GM23248 (cell line): ENCODE data around the gene NMT1. TPM values are rescaled to one million over a fixed set of nuclear protein-coding genes. Genes with fewer than 3 reads are reported as not detected.

ENCODE experiments used
- DNase-seq: peaks from one replicate; pipeline ENCODE4 v3.0.0-alpha.2; 2015
- H2AFZ ChIP-seq: fragments of 200-600 bp; sonication (generic); 2 replicates; pipeline ENCODE4 v1.6.1; 2016; ENCODE audit warnings: antibody characterized with exemption
- H3F3A ChIP-seq: fragments of 200-600 bp; sonication (generic); 2 replicates; pipeline ENCODE4 v1.6.1; 2016; ENCODE audit warnings: mild to moderate bottlenecking, antibody characterized with exemption, mixed run types; ENCODE audit not compliant: insufficient read depth
- H3K27ac ChIP-seq: fragments of 200-600 bp; sonication (generic); 2 replicates; pipeline ENCODE4 v1.5.1; 2016; ENCODE audit warnings: mild to moderate bottlenecking
- H3K27me3 ChIP-seq: fragments of 200-600 bp; sonication (generic); replicated peaks from 2 replicates; pipeline ENCODE4 v1.6.1; 2016; ENCODE audit warnings: mild to moderate bottlenecking; ENCODE audit not compliant: insufficient read depth
- H3K36me3 ChIP-seq: fragments of 200-600 bp; sonication (generic); 2 replicates; pipeline ENCODE4 v1.6.1; 2016; ENCODE audit warnings: low read depth, mild to moderate bottlenecking
- H3K4me1 ChIP-seq: fragments of 200-600 bp; sonication (generic); 2 replicates; pipeline ENCODE4 v1.6.1; 2016; ENCODE audit warnings: mild to moderate bottlenecking; ENCODE audit not compliant: insufficient read depth
- H3K4me2 ChIP-seq: fragments of 200-600 bp; sonication (generic); one replicate; pipeline ENCODE4 v1.6.1; 2016; ENCODE audit warnings: mild to moderate bottlenecking; ENCODE audit not compliant: unreplicated experiment
- H3K4me3 ChIP-seq: fragments of 200-600 bp; sonication (generic); 2 replicates; pipeline ENCODE4 v1.5.1; 2016; ENCODE audit warnings: mild to moderate bottlenecking
- H3K79me2 ChIP-seq: fragments of 200-600 bp; sonication (generic); 2 replicates; pipeline ENCODE4 v1.6.1; 2016; ENCODE audit warnings: mild to moderate bottlenecking; ENCODE audit not compliant: insufficient read depth
- H3K9ac ChIP-seq: fragments of 200-600 bp; sonication (generic); 2 replicates; pipeline ENCODE4 v1.6.1; 2016; ENCODE audit warnings: mild to moderate bottlenecking
- H3K9me2 ChIP-seq: fragments of 200-600 bp; sonication (generic); 2 replicates; pipeline ENCODE4 v1.6.1; 2016; ENCODE audit warnings: mixed run types, mild to moderate bottlenecking, moderate library complexity; ENCODE audit not compliant: insufficient read depth
- H3K9me3 ChIP-seq: fragments of 200-600 bp; sonication (generic); one replicate; pipeline ENCODE4 v1.6.1; 2017; ENCODE audit warnings: low read depth
- H4K20me1 ChIP-seq: fragments of 200-600 bp; sonication (generic); 2 replicates; pipeline ENCODE4 v1.6.0; 2016; ENCODE audit not compliant: insufficient read depth
- EZH2 ChIP-seq: fragments of 200-600 bp; sonication (generic); IDR thresholded peaks from 2 replicates; pipeline ENCODE4 v1.6.1; 2018; ENCODE audit warnings: antibody characterized with exemption, mild to moderate bottlenecking; ENCODE audit not compliant: insufficient read depth, poor library complexity, severe bottlenecking
- EZH2phosphoT487 ChIP-seq: fragments of 200-600 bp; sonication (generic); IDR thresholded peaks from 2 replicates; pipeline ENCODE4 v1.6.1; 2018; ENCODE audit warnings: antibody characterized with exemption, moderate library complexity, mild to moderate bottlenecking, low read depth; ENCODE audit not compliant: insufficient read depth
- WGBS, 2 experiments: methylation state at CpG; one replicate each; pipeline ENCODE4 v1.1.6; 2015 to 2017; ENCODE audit warnings: low lambda C conversion rate in 2 of 2, low coverage in 1 of 2; ENCODE audit errors: missing lambda C conversion rate in 2 of 2; 5-methylcytosine and 5-hydroxymethylcytosine counted together
- in situ Hi-C: fragments of 300-500 bp; cut with MboI; formaldehyde crosslinking; loops from 2 replicates; pipeline ENCODE4 v1.15.0; 2020
- polyA plus RNA-seq: library from polyadenylated mRNA; unstranded; fragments of >200 nt; fragmentation: Nextera tagmentation; extraction: Ambion mirVana; gene quantifications from 2 replicates; pipeline ENCODE4 v1.2.1, GENCODE V29; 2016
- total RNA-seq: library from RNA; depleted of rRNA; stranded (reverse); fragments of >200 nt; shearing (Covaris generic); gene quantifications from 2 replicates; pipeline ENCODE4 v1.2.3, GENCODE V29; 2014

NMT1 gene
- total and polyA plus RNA-seq, 2 experiments from 2014 or later = 61.8 to 95.7 TPM

GRCh38 chr17:45034599-45034998, 26.5 kb upstream of the NMT1 start:
- Histone ChIP-seq H3K9me2 (no peaks in the 10 kb centered on the region), H3K4me3 (no peak overlapping the region), H3K27me3 (no peaks in the 10 kb centered on the region), H4K20me1 (no peaks in the 10 kb centered on the region), H3K4me1 (no peaks in the 10 kb centered on the region), H3F3A (no peaks in the 10 kb centered on the region), H2AFZ (no peak overlapping the region), H3K36me3 (no peaks in the 10 kb centered on the region), H3K27ac (no peak overlapping the region), H3K9me3 (no peaks in the 10 kb centered on the region), H3K4me2 (no peak overlapping the region), H3K79me2 (peaks cover 24% of the 10 kb centered on the region), H3K9ac (no peak overlapping the region)
- TF ChIP-seq EZH2phosphoT487 (no peak), EZH2 (no peak)
- in situ Hi-C loops = loop anchor here (25.0 kb wide), 1 partner anchor 272 kb away; the partner anchor contains the start of gene ADAM11
- WGBS, 2 experiments = 91 to 94% methylated on average over 14 of the region's 14 CpGs
- no peak for DNase-seq

GRCh38 chr17:45035848-45036247, 25.3 kb upstream of the NMT1 start:
- no peak overlapping the region for H3K27ac ChIP-seq
- H3K9me2 ChIP-seq = no peaks in the 10 kb centered on the region
- no peaks in the 10 kb centered on the region for H3K36me3 ChIP-seq
- DNase-seq = no peak
- peaks cover 35% of the 10 kb centered on the region for H3K79me2 ChIP-seq
- H3K4me2 ChIP-seq = no peak overlapping the region
- TF ChIP-seq EZH2 (no peak), EZH2phosphoT487 (no peak)
- H4K20me1 ChIP-seq = no peaks in the 10 kb centered on the region
- no peak overlapping the region for H3K4me3 ChIP-seq
- 91 to 93% methylated on average over 14 of the region's 14 CpGs for WGBS, 2 experiments
- H3K27me3 ChIP-seq = no peaks in the 10 kb centered on the region
- H3F3A ChIP-seq = no peaks in the 10 kb centered on the region
- in situ Hi-C loops = loop anchor here (25.0 kb wide), 1 partner anchor 274 kb away; the partner anchor contains the start of gene ADAM11
- no peaks in the 10 kb centered on the region for H3K9me3 ChIP-seq
- no peak overlapping the region for H2AFZ ChIP-seq
- H3K4me1 ChIP-seq = no peaks in the 10 kb centered on the region
- H3K9ac ChIP-seq = no peak overlapping the region

DNA sequence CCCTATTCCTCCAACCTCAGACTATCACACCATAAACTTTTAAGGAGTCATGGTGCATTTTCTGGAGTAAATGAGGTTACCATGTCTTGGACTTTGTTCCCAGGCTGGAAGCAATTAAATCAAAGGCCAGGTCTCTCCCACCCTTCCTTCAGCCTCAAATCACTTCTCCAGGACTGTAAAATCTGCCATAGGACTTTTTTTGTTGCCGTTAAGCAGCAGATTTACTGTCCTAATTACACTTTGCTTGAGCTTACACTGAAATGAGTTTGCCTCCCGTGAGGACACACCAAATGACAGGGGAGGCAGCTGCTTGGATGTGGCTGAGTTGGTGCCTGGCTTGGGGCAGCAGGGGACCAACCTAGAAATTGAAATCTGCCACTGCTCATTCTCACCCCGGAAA, 24.4 kb upstream of the NMT1 start:
- Histone ChIP-seq H2AFZ (no peak overlapping the region), H3K9me2 (no peaks in the 10 kb centered on the region), H3K27me3 (no peaks in the 10 kb centered on the region), H3K9ac (no peak overlapping the region), H3F3A (no peaks in the 10 kb centered on the region), H3K36me3 (no peaks in the 10 kb centered on the region), H3K4me3 (no peak overlapping the region), H4K20me1 (no peaks in the 10 kb centered on the region), H3K4me1 (no peaks in the 10 kb centered on the region), H3K27ac (no peak overlapping the region), H3K4me2 (no peak overlapping the region), H3K79me2 (peaks cover 43% of the 10 kb centered on the region), H3K9me3 (no peaks in the 10 kb centered on the region)
- 51% methylated on average over 3 of the region's 3 CpGs for WGBS, 2 experiments
- TF ChIP-seq EZH2 = no peak
- TF ChIP-seq EZH2phosphoT487 = no peak
- no peak for DNase-seq
- in situ Hi-C loops = loop anchor here (25.0 kb wide), 1 partner anchor 274 kb away; the partner anchor contains the start of gene ADAM11

DNA sequence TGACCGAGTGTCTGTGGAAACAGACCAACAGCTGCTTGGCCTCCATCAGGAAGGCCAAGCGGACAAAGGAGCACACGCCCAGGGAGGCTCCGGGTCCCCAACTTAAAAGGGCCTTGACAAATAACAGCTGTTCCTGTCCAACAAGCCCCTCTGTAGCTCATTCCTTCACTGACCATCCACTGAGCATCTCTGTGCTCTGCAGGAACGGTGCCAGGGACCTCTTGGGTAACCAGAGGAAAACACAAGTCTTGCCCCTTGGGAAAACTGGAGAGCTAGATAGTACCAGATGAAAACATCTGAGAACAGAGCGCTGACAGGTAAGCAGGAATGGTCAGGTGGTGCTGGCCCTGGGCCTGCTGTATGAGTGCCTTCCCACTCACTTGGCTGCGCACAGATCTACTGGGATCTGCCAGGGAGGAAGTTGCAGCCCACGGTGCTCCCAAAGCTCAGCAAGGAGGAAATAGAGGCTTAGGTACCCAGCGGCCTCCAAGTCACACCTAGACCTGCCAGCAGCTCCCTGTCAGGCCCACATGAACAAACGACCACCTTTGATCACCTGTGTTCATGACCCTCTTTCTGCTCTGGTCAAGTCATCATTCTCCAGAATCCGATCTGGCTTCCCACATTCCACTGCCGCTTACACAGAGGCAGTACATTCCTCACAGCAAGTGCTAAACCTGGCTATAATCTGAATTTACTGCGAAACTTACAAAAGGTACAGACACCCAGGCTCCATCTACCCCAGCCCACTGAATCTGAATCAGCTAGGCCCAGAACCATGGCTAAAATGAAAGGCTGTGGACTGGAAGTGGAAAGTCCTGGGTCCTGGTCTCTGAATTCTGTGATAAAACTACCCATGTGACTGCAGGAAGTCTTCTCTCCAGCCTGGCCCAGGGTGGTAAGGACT, 22.1 kb upstream of the NMT1 start:
- peaks cover 66% of the 10 kb centered on the region for H3K79me2 ChIP-seq
- TF ChIP-seq EZH2 = no peak
- no peak for TF ChIP-seq EZH2phosphoT487
- H3K4me1 ChIP-seq = peaks cover 8% of the 10 kb centered on the region
- no peaks in the 10 kb centered on the region for H3K9me2 ChIP-seq
- in situ Hi-C loops = loop anchor here (25.0 kb wide), 1 partner anchor 277 kb away; the partner anchor contains the start of gene ADAM11
- H3K27me3 ChIP-seq = no peaks in the 10 kb centered on the region
- no peak overlapping the region for H3K4me2 ChIP-seq
- H3K27ac ChIP-seq = no peak overlapping the region
- no peaks in the 10 kb centered on the region for H3F3A ChIP-seq
- WGBS, 2 experiments = 71 to 74% methylated on average over 13 of the region's 13 CpGs
- DNase-seq = no peak
- H2AFZ ChIP-seq = no peak overlapping the region
- H3K4me3 ChIP-seq = no peak overlapping the region
- H4K20me1 ChIP-seq = no peaks in the 10 kb centered on the region
- H3K9ac ChIP-seq = no peak overlapping the region
- H3K9me3 ChIP-seq = no peaks in the 10 kb centered on the region
- H3K36me3 ChIP-seq = no peaks in the 10 kb centered on the region
